Astrocyte (in vitro differentiated cells and primary cell): ENCODE data around the gene CTIF. TPM values are rescaled to one million over a fixed set of nuclear protein-coding genes. Genes with fewer than 3 reads are reported as not detected.

ENCODE experiments used
- DNase-seq: peaks from one replicate; pipeline ENCODE4 v3.0.0-alpha.2; 2010; ENCODE audit warnings: low read depth
- FAIRE-seq: peaks from 2 replicates; lab custom pipeline; 2011; peaks lifted over from hg19 to GRCh38; lab: Jason Lieb, UNC
- H2AFZ ChIP-seq: 2 replicates; pipeline ENCODE4 v1.6.0; 2012; ENCODE audit warnings: low read depth, low read length, inconsistent platforms
- H3K27ac ChIP-seq: 2 replicates; pipeline ENCODE4 v1.5.1; 2011; ENCODE audit warnings: low read depth, low read length, inconsistent platforms
- H3K27me3 ChIP-seq: 2 replicates; pipeline ENCODE4 v1.6.0; 2011; ENCODE audit warnings: low read length, inconsistent platforms; ENCODE audit not compliant: insufficient read depth
- H3K36me3 ChIP-seq: 2 replicates; pipeline ENCODE4 v1.5.1; 2011; ENCODE audit warnings: low read length, inconsistent platforms; ENCODE audit not compliant: insufficient read depth
- H3K4me1 ChIP-seq: 2 replicates; pipeline ENCODE4 v1.5.1; 2011; ENCODE audit warnings: low read length, inconsistent platforms; ENCODE audit not compliant: insufficient read depth
- H3K4me2 ChIP-seq: 2 replicates; pipeline ENCODE4 v1.6.0; 2012; ENCODE audit warnings: low read length, inconsistent platforms
- H3K4me3 ChIP-seq: 2 replicates; pipeline ENCODE4 v1.5.1; 2011; ENCODE audit warnings: low read depth, mild to moderate bottlenecking, low read length, inconsistent platforms; ENCODE audit not compliant: insufficient read depth
- H3K79me2 ChIP-seq: 2 replicates; pipeline ENCODE4 v1.6.0; 2012; ENCODE audit warnings: mild to moderate bottlenecking, low read length, inconsistent platforms; ENCODE audit not compliant: insufficient read depth
- H3K9ac ChIP-seq: 2 replicates; pipeline ENCODE4 v1.6.0; 2012; ENCODE audit warnings: mild to moderate bottlenecking, low read length, inconsistent platforms
- H3K9me3 ChIP-seq: 2 replicates; pipeline ENCODE4 v1.5.1; 2012; ENCODE audit warnings: low read depth, mild to moderate bottlenecking, low read length, inconsistent platforms; ENCODE audit not compliant: insufficient read depth
- H4K20me1 ChIP-seq: 2 replicates; pipeline ENCODE4 v1.6.0; 2012; ENCODE audit warnings: low read length, inconsistent platforms; ENCODE audit not compliant: insufficient read depth
- H3K27ac Mint-ChIP-seq: one replicate; pipeline ENCODE4 v1.8.0; 2021; ENCODE audit warnings: mild to moderate bottlenecking, mixed read lengths; ENCODE audit not compliant: unreplicated experiment
- H3K27me3 Mint-ChIP-seq: one replicate; pipeline ENCODE4 v1.8.0; 2021; ENCODE audit warnings: low read depth, mixed read lengths; ENCODE audit not compliant: unreplicated experiment
- H3K36me3 Mint-ChIP-seq: one replicate; pipeline ENCODE4 v1.8.0; 2021; ENCODE audit warnings: low read depth, mixed read lengths; ENCODE audit not compliant: unreplicated experiment
- H3K4me1 Mint-ChIP-seq: one replicate; pipeline ENCODE4 v1.8.0; 2021; ENCODE audit warnings: low read depth, mixed read lengths; ENCODE audit not compliant: unreplicated experiment
- H3K4me3 Mint-ChIP-seq: one replicate; pipeline ENCODE4 v1.8.0; 2021; ENCODE audit warnings: mild to moderate bottlenecking, moderate library complexity, mixed read lengths; ENCODE audit not compliant: unreplicated experiment
- H3K9me3 Mint-ChIP-seq: one replicate; pipeline ENCODE4 v1.8.0; 2021; ENCODE audit warnings: mild to moderate bottlenecking, mixed read lengths; ENCODE audit not compliant: unreplicated experiment
- CTCF ChIP-seq: IDR thresholded peaks from 2 replicates; pipeline ENCODE4 v1.5.1; 2011; ENCODE audit warnings: low read depth, mild to moderate bottlenecking, inconsistent platforms, low read length, moderate library complexity; ENCODE audit not compliant: insufficient read depth
- EZH2 ChIP-seq: IDR thresholded peaks from 2 replicates; pipeline ENCODE4 v1.6.1; 2012; ENCODE audit warnings: mild to moderate bottlenecking, low read length, inconsistent platforms; ENCODE audit not compliant: insufficient read depth
- total RNA-seq: library from RNA; stranded (reverse); gene quantifications from 2 replicates; pipeline ENCODE4 v1.2.1, GENCODE V29; 2021

CTIF gene
- total RNA-seq, 1 donor from 2014 or later, result 101 TPM

GRCh38 chr18:48887294-48887904 lies 348.6 kb downstream of the CTIF start:
- H3K9me3 Mint-ChIP-seq, result peaks cover 2% of the 10 kb centered on the region
- H3K9me3 ChIP-seq, result no peaks in the 10 kb centered on the region
- H2AFZ ChIP-seq, result no peak overlapping the region
- H3K9ac ChIP-seq, result no peak overlapping the region
- H3K27me3 Mint-ChIP-seq, result peaks cover 23% of the 10 kb centered on the region
- H3K27ac ChIP-seq, result no peak overlapping the region
- FAIRE-seq (no peak), DNase-seq (no peak)
- no peak for TF ChIP-seq EZH2
- no peak for TF ChIP-seq CTCF
- H3K79me2 ChIP-seq, result no peaks in the 10 kb centered on the region
- no peaks in the 10 kb centered on the region for H4K20me1 ChIP-seq
- no peak overlapping the region for H3K4me3 Mint-ChIP-seq
- no peak overlapping the region for H3K4me3 ChIP-seq
- no peak overlapping the region for H3K27ac Mint-ChIP-seq
- H3K36me3 Mint-ChIP-seq, result no peaks in the 10 kb centered on the region
- no peaks in the 10 kb centered on the region for H3K4me1 ChIP-seq
- H3K4me2 ChIP-seq, result no peak overlapping the region
- H3K27me3 ChIP-seq, result no peaks in the 10 kb centered on the region
- peaks cover 9% of the 10 kb centered on the region for H3K4me1 Mint-ChIP-seq
- no peaks in the 10 kb centered on the region for H3K36me3 ChIP-seq

- Mint-ChIP-seq H3K27ac (peak overlapping the region; percentile 44), H3K36me3 (no peaks in the 10 kb centered on the region), H3K4me3 (no peak overlapping the region), H3K27me3 (peaks cover 24% of the 10 kb centered on the region), H3K4me1 (peaks cover 9% of the 10 kb centered on the region), H3K9me3 (peaks cover 2% of the 10 kb centered on the region)
- no peak overlapping the region for H3K27ac ChIP-seq
- H3K36me3 ChIP-seq, result no peaks in the 10 kb centered on the region
- no peak overlapping the region for H3K4me3 ChIP-seq
- FAIRE-seq, result no peak
- H3K27me3 ChIP-seq, result no peaks in the 10 kb centered on the region
- H2AFZ ChIP-seq, result no peak overlapping the region
- no peaks in the 10 kb centered on the region for H3K4me1 ChIP-seq
- no peaks in the 10 kb centered on the region for H3K79me2 ChIP-seq
- H3K9me3 ChIP-seq, result no peaks in the 10 kb centered on the region
- no peaks in the 10 kb centered on the region for H4K20me1 ChIP-seq
- H3K9ac ChIP-seq, result no peak overlapping the region
- DNase-seq, result no peak
- H3K4me2 ChIP-seq, result no peak overlapping the region
- TF ChIP-seq EZH2 (no peak), CTCF (no peak)
Measured at GRCh38 chr18:48887905-48888772, 349.3 kb downstream of the CTIF start.

GRCh38 chr18:48888773-48889080 lies 349.9 kb downstream of the CTIF start:
- Histone ChIP-seq H3K9me3 (no peaks in the 10 kb centered on the region), H3K4me1 (no peaks in the 10 kb centered on the region), H3K4me2 (no peak overlapping the region), H3K79me2 (no peaks in the 10 kb centered on the region), H2AFZ (no peak overlapping the region), H3K36me3 (no peaks in the 10 kb centered on the region), H3K27me3 (no peaks in the 10 kb centered on the region), H3K9ac (no peak overlapping the region), H3K27ac (no peak overlapping the region), H3K4me3 (no peak overlapping the region), H4K20me1 (no peaks in the 10 kb centered on the region)
- no peak for DNase-seq
- Mint-ChIP-seq H3K27me3 (peaks cover 26% of the 10 kb centered on the region), H3K36me3 (no peaks in the 10 kb centered on the region), H3K4me3 (no peak overlapping the region), H3K4me1 (peaks cover 9% of the 10 kb centered on the region), H3K27ac (peak overlapping the region; percentile 44), H3K9me3 (peaks cover 2% of the 10 kb centered on the region)
- FAIRE-seq, result no peak
- TF ChIP-seq EZH2 (no peak), CTCF (no peak)
